ENCODE data around the gene UGT2B7. TPM values are rescaled to one million over a fixed set of nuclear protein-coding genes. Genes with fewer than 3 reads are reported as not detected.

The UGT2B7 gene
- not detected in 2 replicates for total RNA-seq

DNA sequence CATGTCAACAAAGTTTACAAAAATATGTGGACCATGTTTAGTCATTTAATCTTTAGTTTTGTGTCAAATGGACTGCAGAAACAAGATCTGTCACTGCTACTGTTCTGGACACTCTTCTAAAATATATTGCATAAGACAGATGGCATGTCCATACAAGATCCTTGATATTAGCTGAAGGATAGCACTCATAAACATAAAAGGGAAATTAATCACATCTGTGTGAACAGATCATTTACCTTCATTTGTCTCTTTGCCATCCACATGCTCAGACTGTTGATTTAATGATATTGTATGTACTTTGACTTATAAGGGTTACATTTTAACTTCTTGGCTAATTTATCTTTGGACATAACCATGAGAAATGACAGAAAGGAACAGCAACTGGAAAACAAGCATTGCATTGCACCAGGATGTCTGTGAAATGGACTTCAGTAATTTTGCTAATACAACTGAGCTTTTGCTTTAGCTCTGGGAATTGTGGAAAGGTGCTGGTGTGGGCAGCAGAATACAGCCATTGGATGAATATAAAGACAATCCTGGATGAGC lies at the start of gene UGT2B7:
Gene UGT2B7 (plus strand): TSS at position 364 of the 546 bp plus-strand sequence. CDS start 47 bp downstream, at position 411.

Other genes starting within 250 kb of the UGT2B7 start
- not detected in 2 replicates for gene UGT2A3, start 144.7 kb upstream of the UGT2B7 start, total RNA-seq
- gene UGT2B11, start 118.3 kb downstream of the UGT2B7 start, total RNA-seq, result not detected in 2 replicates
- gene UGT2B28, start 184.0 kb downstream of the UGT2B7 start, total RNA-seq, result not detected in 2 replicates

Measured in articular chondrocyte of knee joint (primary cell).